Measurements from ENCODE around the gene RPL13.

Gene RPL13

GRCh38 chr16:89606006-89606405 lies 45.5 kb downstream of the RPL13 start:
- Histone ChIP-seq H3K4me2 (ENCODE audit: low read length) (no peak overlapping the region), H3K79me2 (ENCODE audit: control insufficient read depth, low read length) (no peaks in the 10 kb centered on the region), H4K20me1 (ENCODE audit: control insufficient read depth, insufficient read depth, low read depth, low read length) (no peaks in the 10 kb centered on the region), H3K36me3 (ENCODE audit: control insufficient read depth, low read length) (no peaks in the 10 kb centered on the region), H3K4me3 (ENCODE audit: low read length) (no peak overlapping the region), H3K9me3 (ENCODE audit: control insufficient read depth, insufficient read depth, low read length) (no peaks in the 10 kb centered on the region), H3K27ac (ENCODE audit: low read depth, low read length) (no peak overlapping the region), H3K27me3 (ENCODE audit: control insufficient read depth, low read length) (peaks cover 3% of the 10 kb centered on the region; the same call in 1 of the 2 replicates), H3K9me2 (replicated peaks; ENCODE audit: control insufficient read depth, low read length) (no peaks in the 10 kb centered on the region), H3K4me1 (ENCODE audit: control insufficient read depth, low read length) (no peaks in the 10 kb centered on the region), H3F3A (ENCODE audit: control insufficient read depth, insufficient read depth) (no peaks in the 10 kb centered on the region)
- no peak for TF ChIP-seq CTCF (IDR thresholded peaks at IDR 0.05; ENCODE audit: low read depth, low read length, poor library complexity, severe bottlenecking)

DNA sequence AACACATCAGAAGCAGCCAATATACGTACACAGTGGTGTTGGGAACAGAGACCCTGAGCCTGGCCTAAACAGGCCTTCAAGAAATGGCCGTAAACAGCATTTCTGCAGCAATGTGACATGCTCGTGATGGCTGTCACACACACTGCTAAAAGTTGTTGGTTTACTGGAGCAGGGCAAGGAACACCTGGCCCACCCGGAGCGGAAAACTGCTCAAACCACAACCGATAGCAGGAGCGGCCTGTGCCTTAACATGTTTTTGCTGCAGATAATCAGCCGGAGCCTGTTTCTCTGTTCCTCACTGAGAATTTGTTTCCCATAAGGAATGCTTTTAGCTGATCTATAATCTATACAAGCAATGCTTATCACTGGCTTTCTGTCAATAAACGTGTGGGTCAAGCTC lies 47.0 kb downstream of the RPL13 start:
- Histone ChIP-seq H3K4me2 (ENCODE audit: low read length) (no peak overlapping the region), H3K79me2 (ENCODE audit: control insufficient read depth, low read length) (no peaks in the 10 kb centered on the region), H3K4me1 (ENCODE audit: control insufficient read depth, low read length) (no peaks in the 10 kb centered on the region), H3K36me3 (ENCODE audit: control insufficient read depth, low read length) (no peaks in the 10 kb centered on the region), H4K20me1 (ENCODE audit: control insufficient read depth, insufficient read depth, low read depth, low read length) (0 out of 2 replicates have a peak, but pooled peaks cover 4% of the 10 kb centered on the region), H3F3A (ENCODE audit: control insufficient read depth, insufficient read depth) (no peaks in the 10 kb centered on the region), H3K27me3 (ENCODE audit: control insufficient read depth, low read length) (peaks cover 3% of the 10 kb centered on the region; the same call in 1 of the 2 replicates), H3K4me3 (ENCODE audit: low read length) (no peak overlapping the region), H3K9me3 (ENCODE audit: control insufficient read depth, insufficient read depth, low read length) (no peaks in the 10 kb centered on the region), H3K9me2 (replicated peaks; ENCODE audit: control insufficient read depth, low read length) (no peaks in the 10 kb centered on the region), H3K27ac (ENCODE audit: low read depth, low read length) (no peak overlapping the region)
- TF ChIP-seq CTCF (IDR thresholded peaks at IDR 0.05; ENCODE audit: low read depth, low read length, poor library complexity, severe bottlenecking): no peak
- no peak for TF ChIP-seq EZH2phosphoT487 (IDR thresholded peaks at IDR 0.05; ENCODE audit: borderline replicate concordance, low read length)

- Histone ChIP-seq H3K4me2 (ENCODE audit: low read length) (no peak overlapping the region), H3K9me2 (replicated peaks; ENCODE audit: control insufficient read depth, low read length) (no peaks in the 10 kb centered on the region), H3K27ac (ENCODE audit: low read depth, low read length) (no peak overlapping the region), H3K9me3 (ENCODE audit: control insufficient read depth, insufficient read depth, low read length) (no peaks in the 10 kb centered on the region), H3K79me2 (ENCODE audit: control insufficient read depth, low read length) (no peaks in the 10 kb centered on the region), H3K27me3 (ENCODE audit: control insufficient read depth, low read length) (no peaks in the 10 kb centered on the region), H3K36me3 (ENCODE audit: control insufficient read depth, low read length) (no peaks in the 10 kb centered on the region), H4K20me1 (ENCODE audit: control insufficient read depth, insufficient read depth, low read depth, low read length) (0 out of 2 replicates have a peak, but pooled peaks cover 5% of the 10 kb centered on the region), H3K4me1 (ENCODE audit: control insufficient read depth, low read length) (no peaks in the 10 kb centered on the region), H3K4me3 (ENCODE audit: low read length) (no peak overlapping the region), H3F3A (ENCODE audit: control insufficient read depth, insufficient read depth) (no peaks in the 10 kb centered on the region)
- no peak for TF ChIP-seq EZH2phosphoT487 (IDR thresholded peaks at IDR 0.05; ENCODE audit: borderline replicate concordance, low read length)
- TF ChIP-seq CTCF (IDR thresholded peaks at IDR 0.05; ENCODE audit: low read depth, low read length, poor library complexity, severe bottlenecking): no peak
These were observed 47.7 kb downstream of the RPL13 start for GRCh38 chr16:89607937-89608740.
